OCI-LY1 (cell line): ENCODE measurements around the gene S100A8.

Experiments
- EZH2 ChIP-seq: fragments of 200-600 bp; sonication (generic), shearing (Covaris generic); IDR thresholded peaks from 2 replicates; pipeline ENCODE4 v1.8.0; 2017; ENCODE audit warnings: borderline replicate concordance, mixed run types, mild to moderate bottlenecking, antibody characterized with exemption, low read length, moderate library complexity, mixed read lengths
- TF ChIP-seq, protein P1 (sequence below): fragments of 200-600 bp; sonication (generic), shearing (Covaris generic); IDR thresholded peaks from 2 replicates; pipeline ENCODE4 v1.5.1; 2017; ENCODE audit warnings: mild to moderate bottlenecking, antibody characterized with exemption, low read length, moderate library complexity, mixed read lengths

DNA sequence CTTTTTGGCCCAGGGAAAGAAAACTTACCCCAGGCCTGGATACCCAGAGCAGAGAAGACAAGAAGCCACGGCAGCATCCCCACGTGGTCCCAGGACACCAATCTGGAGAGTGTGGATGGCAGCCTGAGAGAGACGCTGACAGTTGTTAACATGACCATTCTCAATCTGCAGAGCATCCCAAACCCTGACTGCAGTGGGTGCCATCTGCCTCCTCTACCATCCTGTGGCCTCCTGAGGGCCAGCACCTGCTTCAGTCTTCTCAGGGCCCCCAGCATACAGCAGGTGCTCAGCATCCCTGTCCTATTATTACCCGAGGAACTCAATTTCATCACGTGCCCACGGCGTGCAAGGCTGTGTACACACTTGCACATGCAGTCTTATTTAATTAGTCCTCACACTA lies 43.0 kb downstream of the S100A8 start:
- TF ChIP-seq, protein P1, sequence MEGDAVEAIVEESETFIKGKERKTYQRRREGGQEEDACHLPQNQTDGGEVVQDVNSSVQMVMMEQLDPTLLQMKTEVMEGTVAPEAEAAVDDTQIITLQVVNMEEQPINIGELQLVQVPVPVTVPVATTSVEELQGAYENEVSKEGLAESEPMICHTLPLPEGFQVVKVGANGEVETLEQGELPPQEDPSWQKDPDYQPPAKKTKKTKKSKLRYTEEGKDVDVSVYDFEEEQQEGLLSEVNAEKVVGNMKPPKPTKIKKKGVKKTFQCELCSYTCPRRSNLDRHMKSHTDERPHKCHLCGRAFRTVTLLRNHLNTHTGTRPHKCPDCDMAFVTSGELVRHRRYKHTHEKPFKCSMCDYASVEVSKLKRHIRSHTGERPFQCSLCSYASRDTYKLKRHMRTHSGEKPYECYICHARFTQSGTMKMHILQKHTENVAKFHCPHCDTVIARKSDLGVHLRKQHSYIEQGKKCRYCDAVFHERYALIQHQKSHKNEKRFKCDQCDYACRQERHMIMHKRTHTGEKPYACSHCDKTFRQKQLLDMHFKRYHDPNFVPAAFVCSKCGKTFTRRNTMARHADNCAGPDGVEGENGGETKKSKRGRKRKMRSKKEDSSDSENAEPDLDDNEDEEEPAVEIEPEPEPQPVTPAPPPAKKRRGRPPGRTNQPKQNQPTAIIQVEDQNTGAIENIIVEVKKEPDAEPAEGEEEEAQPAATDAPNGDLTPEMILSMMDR: no peak
- no peak for TF ChIP-seq EZH2
